Measurements from ENCODE around the gene RASGRF2. TPM values are rescaled to one million over a fixed set of nuclear protein-coding genes. Genes with fewer than 3 reads are reported as not detected.

The RASGRF2 gene
- total and polyA plus RNA-seq, 2 experiments from 2014 or later, result 0.04 TPM; not detected in 1

- no peak overlapping the region for H3K4me3 ChIP-seq
- 0 out of 2 replicates have a peak, but pooled peaks cover 2% of the 10 kb centered on the region for H3K4me1 ChIP-seq (ENCODE audit: insufficient read depth)
- no peaks in the 10 kb centered on the region; the same call in 1 of the 2 replicates for H3K36me3 ChIP-seq (ENCODE audit: low read depth)
- H3K4me2 ChIP-seq (ENCODE audit: unreplicated experiment), result no peak overlapping the region
- H3K79me2 ChIP-seq (ENCODE audit: insufficient read depth), result no peaks in the 10 kb centered on the region
- no peak for TF ChIP-seq EZH2 (IDR thresholded peaks at IDR 0.05; ENCODE audit: insufficient read depth, poor library complexity, severe bottlenecking)
- TF ChIP-seq EZH2phosphoT487 (IDR thresholded peaks at IDR 0.05; ENCODE audit: insufficient read depth, low read depth), result no peak
- H3K9me2 ChIP-seq (ENCODE audit: insufficient read depth), result no peaks in the 10 kb centered on the region
- H3F3A ChIP-seq (ENCODE audit: insufficient read depth), result no peaks in the 10 kb centered on the region
- no peak for DNase-seq
- H4K20me1 ChIP-seq (ENCODE audit: insufficient read depth), result no peaks in the 10 kb centered on the region
- whole genome bisulfite sequencing, 2 experiments (ENCODE audit: low coverage in 1 of 2, low lambda C conversion rate in 2 of 2, missing lambda C conversion rate in 2 of 2), result 90 to 91% methylated on average over 5 of the region's 5 CpGs
- H3K27me3 ChIP-seq (replicated peaks; ENCODE audit: insufficient read depth), result no peaks in the 10 kb centered on the region
- in situ Hi-C loops (cut with MboI), result no loop called here
- no peaks in the 10 kb centered on the region for H3K9me3 ChIP-seq (ENCODE audit: low read depth)
- no peak overlapping the region for H3K27ac ChIP-seq
- no peak overlapping the region for H3K9ac ChIP-seq
- no peak overlapping the region for H2AFZ ChIP-seq
Measured at GRCh38 chr5:81251922-81252321, 291.8 kb downstream of the RASGRF2 start.

- WGBS, 2 experiments (ENCODE audit: low coverage in 1 of 2, low lambda C conversion rate in 2 of 2, missing lambda C conversion rate in 2 of 2), result 94 to 97% methylated on average over 1 of the region's 1 CpG
- no peaks in the 10 kb centered on the region for H3K9me3 ChIP-seq (ENCODE audit: low read depth)
- TF ChIP-seq EZH2phosphoT487 (IDR thresholded peaks at IDR 0.05; ENCODE audit: insufficient read depth, low read depth) (no peak), EZH2 (IDR thresholded peaks at IDR 0.05; ENCODE audit: insufficient read depth, poor library complexity, severe bottlenecking) (no peak)
- in situ Hi-C loops (cut with MboI), result no loop called here
- H3K79me2 ChIP-seq (ENCODE audit: insufficient read depth), result no peaks in the 10 kb centered on the region
- H3K4me1 ChIP-seq (ENCODE audit: insufficient read depth), result no peaks in the 10 kb centered on the region
- no peaks in the 10 kb centered on the region for H3K9me2 ChIP-seq (ENCODE audit: insufficient read depth)
- H3K27ac ChIP-seq, result no peak overlapping the region
- no peak overlapping the region for H3K9ac ChIP-seq
- no peak overlapping the region for H2AFZ ChIP-seq
- H3K27me3 ChIP-seq (replicated peaks; ENCODE audit: insufficient read depth), result no peaks in the 10 kb centered on the region
- DNase-seq, result no peak
- no peaks in the 10 kb centered on the region; the same call in 1 of the 2 replicates for H3K36me3 ChIP-seq (ENCODE audit: low read depth)
- no peak overlapping the region for H3K4me2 ChIP-seq (ENCODE audit: unreplicated experiment)
- H3F3A ChIP-seq (ENCODE audit: insufficient read depth), result no peaks in the 10 kb centered on the region
- H3K4me3 ChIP-seq, result no peak overlapping the region
- H4K20me1 ChIP-seq (ENCODE audit: insufficient read depth), result no peaks in the 10 kb centered on the region
Measured at GRCh38 chr5:81252904-81253303, 292.7 kb downstream of the RASGRF2 start.

GRCh38 chr5:81253875-81254274 is 293.7 kb downstream of the RASGRF2 start:
- H3K27ac ChIP-seq, result no peak overlapping the region
- H2AFZ ChIP-seq, result no peak overlapping the region
- no peak overlapping the region for H3K4me3 ChIP-seq
- no peak overlapping the region for H3K4me2 ChIP-seq (ENCODE audit: unreplicated experiment)
- H3K79me2 ChIP-seq (ENCODE audit: insufficient read depth), result no peaks in the 10 kb centered on the region
- H3F3A ChIP-seq (ENCODE audit: insufficient read depth), result no peaks in the 10 kb centered on the region
- H3K27me3 ChIP-seq (replicated peaks; ENCODE audit: insufficient read depth), result no peaks in the 10 kb centered on the region
- H3K36me3 ChIP-seq (ENCODE audit: low read depth), result no peaks in the 10 kb centered on the region; the same call in 1 of the 2 replicates
- TF ChIP-seq EZH2 (IDR thresholded peaks at IDR 0.05; ENCODE audit: insufficient read depth, poor library complexity, severe bottlenecking) (no peak), EZH2phosphoT487 (IDR thresholded peaks at IDR 0.05; ENCODE audit: insufficient read depth, low read depth) (no peak)
- H3K9me2 ChIP-seq (ENCODE audit: insufficient read depth), result no peaks in the 10 kb centered on the region
- no peaks in the 10 kb centered on the region for H3K4me1 ChIP-seq (ENCODE audit: insufficient read depth)
- in situ Hi-C loops (cut with MboI), result no loop called here
- no peaks in the 10 kb centered on the region for H3K9me3 ChIP-seq (ENCODE audit: low read depth)
- 96 to 97% methylated on average over 4 of the region's 4 CpGs for WGBS, 2 experiments (ENCODE audit: low coverage in 1 of 2, low lambda C conversion rate in 2 of 2, missing lambda C conversion rate in 2 of 2)
- H4K20me1 ChIP-seq (ENCODE audit: insufficient read depth), result no peaks in the 10 kb centered on the region
- no peak overlapping the region for H3K9ac ChIP-seq
- no peak for DNase-seq

- Histone ChIP-seq H3K9me2 (ENCODE audit: insufficient read depth) (no peaks in the 10 kb centered on the region), H3K4me1 (ENCODE audit: insufficient read depth) (no peaks in the 10 kb centered on the region), H4K20me1 (ENCODE audit: insufficient read depth) (no peaks in the 10 kb centered on the region), H3K9ac (no peak overlapping the region), H3K4me2 (ENCODE audit: unreplicated experiment) (no peak overlapping the region), H3K27me3 (replicated peaks; ENCODE audit: insufficient read depth) (no peaks in the 10 kb centered on the region), H3K4me3 (no peak overlapping the region), H3K79me2 (ENCODE audit: insufficient read depth) (peaks cover 7% of the 10 kb centered on the region; the same call in 1 of the 2 replicates), H3K27ac (no peak overlapping the region), H3K9me3 (ENCODE audit: low read depth) (no peaks in the 10 kb centered on the region), H3F3A (ENCODE audit: insufficient read depth) (no peaks in the 10 kb centered on the region), H2AFZ (no peak overlapping the region), H3K36me3 (ENCODE audit: low read depth) (no peaks in the 10 kb centered on the region)
- no peak for DNase-seq
- 94 to 96% methylated on average over 21 of the region's 21 CpGs for WGBS, 2 experiments (ENCODE audit: low coverage in 1 of 2, low lambda C conversion rate in 2 of 2, missing lambda C conversion rate in 2 of 2)
- TF ChIP-seq EZH2phosphoT487 (IDR thresholded peaks at IDR 0.05; ENCODE audit: insufficient read depth, low read depth), result no peak
- no peak for TF ChIP-seq EZH2 (IDR thresholded peaks at IDR 0.05; ENCODE audit: insufficient read depth, poor library complexity, severe bottlenecking)
- in situ Hi-C loops (cut with MboI), result no loop called here
Measured at GRCh38 chr5:81254886-81255559, 294.9 kb downstream of the RASGRF2 start.

Data from GM23248 (cell line).